NOMO-1 treated with dmso at 0.1 percent for 144 hours (cell line): ENCODE measurements around the gene PREX1.
A peak's percentile ranks its signal among the peaks of the same experiment; 100 is the strongest.

Experiments used
- DNase-seq: peaks from one replicate; lab custom pipeline; 2025; ENCODE audit not compliant: unreplicated experiment; lab: John Stamatoyannopoulos, UW

PREX1 gene

GRCh38 chr20:48686238-48687116, 141.3 kb downstream of the PREX1 start:
- no peak for DNase-seq

DNA sequence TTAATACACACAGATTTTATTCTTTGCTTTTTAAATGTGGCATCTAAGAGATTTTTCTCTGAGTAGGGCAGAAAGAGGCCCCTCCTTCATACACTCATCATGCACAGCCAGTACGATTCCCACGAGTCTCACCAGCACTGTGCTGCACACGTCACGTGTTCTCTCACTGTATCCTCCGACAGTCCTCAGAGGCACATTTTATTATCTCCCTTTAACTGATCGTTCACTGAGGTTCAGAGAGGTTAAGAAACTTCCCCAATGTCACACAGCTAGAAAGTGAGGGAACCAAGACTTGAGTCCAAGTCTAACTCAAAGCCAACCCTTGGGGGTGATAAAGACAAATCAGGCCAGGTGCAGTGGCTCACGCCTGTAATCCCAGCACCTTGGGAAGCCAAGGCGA, 142.5 kb downstream of the PREX1 start:
- DNase-seq, result no peak

DNA sequence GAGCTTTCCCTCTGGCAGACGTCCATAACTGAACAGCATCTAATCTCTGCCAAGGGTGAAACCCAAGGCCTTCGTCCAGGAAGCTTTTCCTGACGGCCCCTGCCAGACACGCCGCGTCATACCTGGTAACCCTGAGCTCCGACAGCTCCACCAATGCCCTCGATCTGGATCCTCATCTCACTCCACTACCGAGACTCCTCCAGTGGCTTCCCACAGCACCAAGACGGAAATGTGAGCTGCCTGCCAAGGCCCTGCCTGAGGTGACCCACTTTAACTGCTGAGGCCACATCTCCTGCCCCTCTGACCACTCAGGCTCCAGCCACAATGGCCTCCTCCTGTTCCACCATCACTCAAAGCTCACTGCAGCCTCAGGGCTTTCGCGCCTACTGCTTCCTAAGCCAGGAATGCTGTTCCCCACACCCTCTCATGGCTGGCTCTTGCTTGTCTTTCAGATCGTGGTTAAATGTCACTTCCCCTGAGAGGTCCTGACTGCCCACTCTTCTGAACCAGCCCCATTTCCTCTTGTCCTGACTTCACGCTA, 143.2 kb downstream of the PREX1 start:
- DNase-seq, result no peak

DNA sequence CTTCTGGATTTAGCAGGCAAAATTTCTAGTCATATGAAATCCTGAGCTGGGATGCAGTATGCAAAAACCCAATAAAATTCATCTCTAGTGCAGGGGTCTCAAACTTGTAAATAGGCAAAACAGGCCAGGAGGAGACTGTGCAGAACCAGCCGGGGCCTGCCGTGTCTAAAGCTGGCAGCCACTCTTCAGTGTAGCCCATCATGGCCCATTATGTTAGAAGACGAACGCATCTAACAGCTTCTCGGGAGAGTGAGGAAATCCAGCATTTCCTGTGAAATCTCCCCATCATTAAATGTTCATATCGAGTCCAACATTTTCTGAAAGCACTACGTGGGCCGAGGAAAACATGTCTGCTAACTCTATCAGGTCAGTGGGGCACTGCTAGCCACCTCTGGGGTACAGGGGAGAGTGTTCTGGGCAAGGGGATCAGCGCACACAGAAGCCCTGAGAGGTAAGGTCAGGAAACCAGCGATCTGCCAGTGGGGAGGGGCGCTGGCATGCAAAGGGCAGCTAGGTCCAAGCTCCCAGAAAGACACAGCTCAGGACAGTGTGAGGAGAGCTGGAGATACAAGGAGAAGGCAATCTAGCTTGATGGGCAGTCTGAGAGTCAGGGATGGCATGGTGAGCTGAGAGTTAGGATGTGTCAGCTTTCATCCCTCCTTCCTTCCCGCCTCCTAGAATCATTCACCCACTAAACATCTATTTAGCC, 144.2 kb downstream of the PREX1 start:
- no peak for DNase-seq

DNA sequence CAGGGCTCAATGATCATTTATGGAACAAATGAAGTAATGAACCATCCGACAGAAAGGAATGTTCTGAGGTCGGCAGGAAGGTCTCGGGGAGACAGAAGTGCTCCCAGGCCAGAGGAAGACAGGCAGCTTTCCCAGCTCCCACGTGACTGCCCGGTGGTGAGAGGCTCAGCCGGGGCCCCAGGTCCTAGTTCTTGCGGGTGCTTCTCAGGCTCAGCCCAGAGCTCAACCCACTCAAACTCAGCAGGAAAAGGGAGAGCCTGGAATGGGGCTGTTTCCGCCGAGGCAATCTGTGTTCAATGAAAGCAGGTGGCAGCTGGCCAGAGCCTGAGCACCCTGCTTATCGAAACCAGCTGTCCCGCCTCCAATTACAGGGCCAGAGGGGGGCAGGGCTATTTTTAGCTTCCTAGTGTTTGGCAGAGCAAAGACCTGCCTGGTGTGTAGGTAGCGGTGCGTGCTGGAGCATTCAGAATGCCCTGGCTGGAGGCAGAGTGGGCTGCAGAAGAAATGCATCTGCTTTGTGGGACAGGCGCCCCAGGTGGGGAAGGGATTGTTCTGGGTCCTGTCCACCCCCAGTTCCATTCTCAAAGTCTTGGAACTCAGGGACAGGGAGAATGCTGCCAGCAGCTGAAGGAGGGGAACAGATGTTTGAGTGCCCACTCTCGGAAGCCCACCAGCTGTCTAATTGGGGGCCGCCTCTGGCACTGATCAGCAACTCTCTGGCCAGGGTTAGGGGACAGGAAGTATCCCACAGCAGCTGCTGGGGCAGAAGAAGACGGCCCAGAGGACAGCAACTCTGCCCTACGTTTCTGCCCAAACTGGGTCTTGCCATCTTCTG, 145.1 kb downstream of the PREX1 start:
- no peak for DNase-seq

- DNase-seq, result no peak
Measured at GRCh38 chr20:48681873-48682426, 145.8 kb downstream of the PREX1 start.

DNA sequence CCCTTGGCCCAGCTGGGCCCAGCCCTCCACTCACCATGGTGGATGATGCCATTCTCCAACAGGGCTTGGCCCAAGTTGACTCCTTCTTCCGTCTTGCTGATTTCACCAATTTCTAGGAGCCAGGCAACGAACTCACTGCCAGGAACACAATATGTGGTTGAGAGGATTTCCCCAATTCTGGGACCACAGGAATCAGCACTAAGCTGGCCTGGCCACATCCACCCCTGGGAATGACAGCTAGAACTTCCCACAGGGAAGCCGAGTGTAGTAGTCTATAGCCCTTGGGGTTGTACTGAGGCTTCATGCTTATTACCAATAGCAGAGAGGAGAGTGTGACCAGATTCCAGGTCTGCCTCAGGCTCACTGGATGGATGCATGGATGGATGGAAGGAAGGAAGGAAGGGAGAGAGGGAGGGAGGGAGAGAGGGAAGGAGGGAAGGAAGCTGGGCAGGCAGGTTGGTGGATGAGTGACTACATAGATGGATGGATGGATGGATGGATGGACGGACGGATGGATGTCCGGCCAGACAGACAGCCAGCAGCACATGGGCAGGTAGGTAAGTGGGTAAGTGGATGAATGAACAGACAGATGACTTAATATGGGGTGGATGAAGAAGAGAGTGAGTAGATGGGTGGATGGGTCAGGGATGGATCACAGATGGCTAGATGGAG, 146.5 kb downstream of the PREX1 start:
- no peak for DNase-seq

GRCh38 chr20:48680650-48681049, 147.1 kb downstream of the PREX1 start:
- DNase-seq, result no peak

GRCh38 chr20:48679599-48679998, 148.2 kb downstream of the PREX1 start:
- no peak for DNase-seq

DNA sequence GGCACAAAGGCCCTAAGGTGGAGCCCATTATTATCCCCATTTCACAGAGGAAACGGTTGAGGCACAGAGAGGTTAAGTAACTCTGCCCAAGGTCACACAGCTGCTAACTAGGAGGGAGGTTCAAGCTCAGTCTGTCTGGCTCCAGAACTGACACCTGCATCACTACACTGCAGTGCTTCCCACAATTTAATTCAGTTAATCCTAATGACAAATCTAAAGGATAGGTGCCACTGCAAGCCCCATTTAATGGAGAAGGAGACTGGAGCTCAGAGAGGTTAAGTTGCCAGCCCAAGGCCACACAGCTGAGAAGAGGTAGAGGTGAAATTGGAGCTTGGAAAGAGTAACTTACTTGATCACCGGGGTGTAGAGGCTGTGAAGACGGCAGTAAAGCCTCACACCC, 148.8 kb downstream of the PREX1 start:
- DNase-seq, result no peak

DNA sequence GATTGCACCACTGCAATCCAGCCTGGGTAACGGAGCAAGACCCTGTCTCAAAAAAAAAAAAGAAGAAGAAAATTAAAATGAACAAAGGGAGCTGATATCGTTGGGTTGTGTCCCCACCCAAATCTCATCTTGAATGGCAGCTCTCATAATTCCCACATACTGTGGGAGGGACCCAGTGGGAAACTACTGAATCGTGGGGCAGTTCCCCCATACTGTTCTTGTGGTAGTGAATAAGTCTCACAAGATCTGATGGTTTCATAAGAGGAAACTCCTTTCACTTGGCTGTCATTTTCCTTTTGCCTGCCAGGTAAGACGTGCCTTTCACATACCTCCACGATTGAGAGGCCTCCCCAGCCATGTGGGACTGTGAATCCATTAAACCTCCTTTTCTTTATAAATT, 149.4 kb downstream of the PREX1 start:
- no peak for DNase-seq

- no peak for DNase-seq
Measured at GRCh38 chr20:48676795-48677460, 150.9 kb downstream of the PREX1 start.

GRCh38 chr20:48676125-48676524, 151.7 kb downstream of the PREX1 start:
- DNase-seq, result no peak

DNA sequence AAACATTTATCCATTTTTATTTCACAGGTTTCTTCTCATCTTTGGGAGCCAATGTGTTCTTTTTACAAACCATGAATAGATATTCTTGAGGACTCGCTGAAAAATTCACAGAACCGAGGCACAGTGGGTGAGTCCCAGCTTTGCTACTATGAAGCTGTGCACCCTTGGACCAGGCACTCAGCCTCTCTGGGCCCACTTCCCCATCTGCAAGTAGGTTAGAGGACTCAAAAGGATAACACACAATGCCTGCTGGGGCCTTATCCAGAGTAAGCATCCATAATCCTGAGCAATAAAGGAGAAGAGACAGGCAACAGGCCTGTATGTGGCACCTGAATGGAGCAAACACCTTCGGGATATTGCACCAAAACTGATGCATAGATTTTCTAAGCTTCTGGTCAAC, 153.3 kb downstream of the PREX1 start:
- DNase-seq, result no peak

DNA sequence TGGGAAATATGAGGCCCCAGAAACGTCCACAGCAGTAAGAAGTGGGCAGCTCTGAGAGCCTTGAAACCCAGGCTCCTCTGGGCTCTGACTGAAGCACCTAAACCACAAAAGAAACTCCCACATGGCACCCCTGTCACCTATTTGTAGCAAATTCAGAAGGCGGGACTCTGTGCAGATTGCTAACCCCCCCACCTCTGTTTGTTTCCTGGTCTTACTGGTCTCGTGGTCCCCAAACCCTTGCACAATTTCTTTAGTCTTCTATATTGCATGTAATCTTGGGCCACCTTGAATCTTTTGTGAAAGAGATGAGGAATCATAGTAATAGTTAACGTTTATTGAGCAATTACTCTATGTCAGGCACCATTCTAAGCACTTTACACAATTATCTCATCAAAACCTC, 154.3 kb downstream of the PREX1 start:
- peak; percentile 61 for DNase-seq

GRCh38 chr20:48672324-48672723, 155.5 kb downstream of the PREX1 start:
- DNase-seq, result no peak

- no peak for DNase-seq
Measured at GRCh38 chr20:48671141-48671540, 156.7 kb downstream of the PREX1 start.

- no peak for DNase-seq
Measured at GRCh38 chr20:48669946-48670605, 157.7 kb downstream of the PREX1 start.

GRCh38 chr20:48668451-48668946, 159.3 kb downstream of the PREX1 start:
- DNase-seq, result no peak
